ENCODE data around the gene NUF2. TPM values are rescaled to one million over a fixed set of nuclear protein-coding genes. Genes with fewer than 3 reads are reported as not detected.

NUF2 gene
- total and polyA plus RNA-seq, 2 of the 8 experiments (the other 6 are each of a cell fraction or from before 2014, with no cell fraction given): 12.1 to 28.3 TPM

DNA sequence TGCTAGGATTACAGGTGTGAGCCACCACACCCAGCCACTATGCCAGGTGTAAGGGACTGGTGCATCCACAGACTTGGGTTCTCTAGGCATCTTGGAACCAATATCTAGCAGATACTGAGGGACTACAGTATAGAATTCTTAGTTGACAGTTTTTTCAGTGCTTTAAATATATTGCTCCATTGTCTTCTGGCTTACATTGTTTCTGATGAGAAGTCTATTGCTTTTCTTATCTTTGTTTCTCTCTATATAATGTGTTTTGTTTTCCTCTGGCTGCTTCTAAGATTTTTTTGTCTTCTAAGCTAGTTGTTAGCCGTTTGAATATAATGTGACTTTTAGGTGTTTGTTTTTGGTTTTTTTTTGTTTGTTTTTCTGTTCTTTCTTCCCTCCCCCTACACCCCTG is 13.5 kb downstream of the NUF2 start:
- Histone ChIP-seq H3K14ac (ENCODE audit: insufficient read length) (no peak overlapping the region), H2BK5ac (ENCODE audit: low read depth, low read length) (no peak overlapping the region), H4K20me1 (replicated peaks in 1 of 2; ENCODE audit: control insufficient read depth in 1 of 2, insufficient read depth in 2 of 2, low read length in 2 of 2) (no peaks in the 10 kb centered on the region), H2BK120ac (replicated peaks; ENCODE audit: low read depth, low read length) (no peak overlapping the region), H4K8ac (ENCODE audit: extremely low read depth, insufficient read depth, low read length) (no peak overlapping the region), H3K4me2 (ENCODE audit: insufficient read depth in 1 of 2, low read depth in 2 of 2, low read length in 2 of 2) (no peak overlapping the region), H4K5ac (ENCODE audit: insufficient read length, low read depth, low read length) (no peak overlapping the region), H3K9me3 (ENCODE audit: insufficient read depth in 2 of 2, low read depth in 1 of 2, low read length in 1 of 2) (no peaks in the 10 kb centered on the region), H3K4me3 (ENCODE audit: extremely low read depth in 1 of 4, insufficient read depth in 2 of 4, low read depth in 3 of 4, low read length in 4 of 4) (no peak overlapping the region), H2BK12ac (ENCODE audit: low read depth, low read length) (no peak overlapping the region), H2AFZ (ENCODE audit: low read length) (no peak overlapping the region), H2BK15ac (ENCODE audit: low read length) (no peak overlapping the region), H3K27me3 (replicated peaks in 1 of 4; ENCODE audit: control insufficient read depth in 3 of 4, extremely low read depth in 1 of 4, insufficient read depth in 3 of 4, low read length in 3 of 4) (no peaks in the 10 kb centered on the region), H3K9ac (replicated peaks in 1 of 4; ENCODE audit: extremely low read depth in 1 of 4, low read depth in 3 of 4, low read length in 3 of 4) (no peak overlapping the region), H4K91ac (replicated peaks; ENCODE audit: insufficient read length, low read length) (no peak overlapping the region), H3K23ac (ENCODE audit: insufficient read length) (no peak overlapping the region), H3K23me2 (ENCODE audit: low read depth, low read length) (no peaks in the 10 kb centered on the region), H3K36me3 (ENCODE audit: control insufficient read depth in 2 of 4, insufficient read depth in 4 of 4, low read length in 3 of 4) (peaks cover 0 to 21% (median 8%) of the 10 kb centered on the region in 4 experiments; a peak in 4 of 8 replicates), H3K79me2 (ENCODE audit: control insufficient read depth in 1 of 2, insufficient read depth in 2 of 2, low read length in 2 of 2) (no peaks in the 10 kb centered on the region), H3K18ac (ENCODE audit: extremely low read depth, low read length) (no peak overlapping the region), H3K4me1 (replicated peaks in 1 of 4; ENCODE audit: control insufficient read depth in 3 of 4, insufficient read depth in 4 of 4, low read length in 3 of 4) (no peaks in the 10 kb centered on the region), H3K27ac (ENCODE audit: low read depth, low read length) (no peak overlapping the region), H3K79me1 (ENCODE audit: low read depth, low read length) (no peaks in the 10 kb centered on the region), H2BK20ac (ENCODE audit: low read length) (no peak overlapping the region), H3K4ac (replicated peaks; ENCODE audit: insufficient read length, low read depth, low read length) (no peak overlapping the region), H3K56ac (replicated peaks; ENCODE audit: insufficient read length, low read depth, low read length) (no peak overlapping the region), H2AK5ac (ENCODE audit: low read depth, low read length) (no peak overlapping the region)
- FAIRE-seq: no peak
- CTCF ChIA-PET (ENCODE audit: partially characterized antibody): no interaction called here
- 85% methylated on average over 1 of the region's 1 CpG; no CpG with 5 or more reads in 1 of the 2 experiments for WGBS, 2 experiments (ENCODE audit: extremely low coverage in 1 of 2, insufficient coverage in 1 of 2, insufficient read length in 1 of 2, insufficient replicate concordance in 2 of 2, low coverage in 1 of 2, low lambda C conversion rate in 2 of 2, missing lambda C conversion rate in 1 of 2)
- TF ChIP-seq ASH2L (IDR thresholded peaks at IDR 0.05; ENCODE audit: low read length): no peak
- no peak for TF ChIP-seq FOSL1 (IDR thresholded peaks at IDR 0.05; ENCODE audit: insufficient read depth, low read depth, low read length)
- TF ChIP-seq CTBP2 (IDR thresholded peaks at IDR 0.05; ENCODE audit: borderline replicate concordance, insufficient read depth, insufficient read length, low read length): no peak
- no peak for TF ChIP-seq SP1 (IDR thresholded peaks at IDR 0.05; ENCODE audit: low read depth, low read length)
- no peak for TF ChIP-seq TBP (IDR thresholded peaks at IDR 0.05; ENCODE audit: low read depth, low read length)
- no peak for DNase-seq (ENCODE audit: low read depth in 1 of 2, low spot score in 2 of 2)
- POLR2A ChIA-PET (ENCODE audit: partially characterized antibody): no interaction called here

Data from H1 (cell line).